HG03457 (cell line): Measurements from ENCODE around the gene ADARB2.

Experiments
- ATAC-seq: cut with Tn5 transposase; IDR thresholded peaks from one replicate; pipeline ENCODE4 v1.9.1; 2021; ENCODE audit warnings: moderate number of reproducible peaks; ENCODE audit not compliant: unreplicated experiment

Gene ADARB2

DNA sequence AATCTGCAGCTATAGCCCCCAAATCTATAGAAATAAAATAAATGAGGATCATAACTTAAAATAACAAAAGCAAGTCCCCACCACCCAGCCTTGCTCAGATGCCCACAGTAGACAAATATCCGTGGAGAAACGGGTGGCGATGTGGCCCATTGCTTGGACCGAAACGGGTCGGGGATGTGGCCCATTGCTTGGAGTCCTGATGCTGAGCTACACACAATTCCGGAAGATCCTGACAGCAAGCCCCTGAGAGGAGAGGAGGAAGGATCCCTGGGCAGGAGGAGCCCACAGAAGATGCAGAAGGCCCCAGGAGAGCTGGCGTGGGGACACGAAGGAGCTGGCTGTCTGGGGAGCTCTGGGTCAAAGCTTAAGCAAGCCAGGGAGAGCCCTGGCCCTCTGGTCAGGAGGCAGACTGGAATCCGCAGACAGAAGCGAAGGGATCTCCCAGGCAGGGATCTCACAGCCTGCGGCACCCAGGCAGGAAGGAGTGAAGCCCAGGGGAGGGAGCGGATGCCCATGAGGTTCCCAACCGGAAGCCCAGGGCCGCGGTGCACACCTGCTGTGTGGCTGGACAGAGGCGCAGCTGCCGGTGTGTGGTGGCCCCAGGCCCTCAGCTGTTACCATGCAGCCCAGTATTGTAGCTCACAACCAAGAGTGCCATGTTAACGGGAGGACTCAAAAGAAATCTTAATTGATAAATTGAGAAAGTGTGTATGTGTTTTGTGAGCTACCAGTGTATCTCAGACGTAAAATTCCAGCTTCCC, 138.8 kb downstream of the ADARB2 start:
- no peak for ATAC-seq

DNA sequence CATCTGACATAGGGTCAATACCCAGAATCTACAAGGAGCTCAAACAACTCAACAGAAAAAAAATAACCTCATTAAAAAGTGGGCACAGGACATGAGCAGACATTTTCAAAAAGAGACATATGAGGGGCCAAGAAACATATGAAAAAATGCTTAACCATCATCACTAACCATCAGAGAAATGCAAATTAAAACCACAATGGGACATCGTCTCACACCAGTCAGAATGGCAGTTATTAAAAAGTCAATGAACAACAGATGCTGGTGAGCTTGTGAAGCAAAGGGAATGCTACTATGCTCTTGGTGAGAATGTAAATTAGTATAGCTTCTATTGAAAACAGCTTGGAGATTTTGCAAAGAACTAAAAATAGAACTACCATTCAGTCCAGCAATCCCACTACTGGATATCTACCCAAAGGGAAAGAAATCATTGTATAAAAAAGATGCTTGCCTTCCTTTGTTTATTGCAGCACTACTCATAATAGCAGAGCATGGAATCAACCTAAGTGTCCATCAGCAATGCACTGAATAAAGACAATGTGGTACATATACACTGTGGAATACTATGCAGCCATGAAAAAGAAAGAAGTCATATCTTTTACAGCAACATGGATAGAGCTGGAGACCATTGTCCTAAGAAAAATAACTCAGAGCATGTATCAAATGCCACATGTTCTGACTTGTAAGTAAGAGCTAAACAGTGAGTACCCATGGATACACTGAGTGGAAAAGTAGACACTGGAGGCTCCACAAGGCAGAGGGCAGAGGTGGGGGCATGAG, 139.8 kb downstream of the ADARB2 start:
- no peak for ATAC-seq

DNA sequence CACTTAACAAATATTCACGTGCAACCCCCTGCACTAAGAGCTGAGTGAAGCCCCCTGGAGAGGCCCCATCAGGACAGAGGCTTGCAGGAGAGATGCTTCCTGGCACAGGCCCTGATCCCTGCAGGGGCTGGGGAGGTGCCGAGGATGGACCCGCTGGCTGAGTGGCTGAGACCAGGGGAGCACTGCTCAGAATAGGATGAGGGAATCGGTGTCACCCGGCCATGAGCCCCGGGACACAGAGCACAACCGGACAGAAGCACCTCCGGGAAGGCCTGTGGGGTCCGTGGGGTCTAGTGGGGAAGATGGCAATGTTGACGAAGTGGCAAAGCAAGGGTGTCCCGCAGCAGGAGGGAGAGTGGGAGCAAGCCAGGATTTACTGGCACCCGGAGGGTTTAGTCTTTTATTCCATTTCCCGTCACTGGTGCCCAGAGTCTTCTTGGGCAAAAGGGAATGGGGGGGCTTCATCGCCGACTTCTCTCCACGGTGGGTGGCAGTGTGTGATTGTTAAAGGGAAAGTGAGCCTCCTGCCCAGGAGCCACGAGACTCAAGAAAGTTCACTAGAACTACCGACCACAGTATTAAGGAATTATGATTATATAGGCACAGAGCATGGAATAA, 140.7 kb downstream of the ADARB2 start:
- no peak for ATAC-seq

DNA sequence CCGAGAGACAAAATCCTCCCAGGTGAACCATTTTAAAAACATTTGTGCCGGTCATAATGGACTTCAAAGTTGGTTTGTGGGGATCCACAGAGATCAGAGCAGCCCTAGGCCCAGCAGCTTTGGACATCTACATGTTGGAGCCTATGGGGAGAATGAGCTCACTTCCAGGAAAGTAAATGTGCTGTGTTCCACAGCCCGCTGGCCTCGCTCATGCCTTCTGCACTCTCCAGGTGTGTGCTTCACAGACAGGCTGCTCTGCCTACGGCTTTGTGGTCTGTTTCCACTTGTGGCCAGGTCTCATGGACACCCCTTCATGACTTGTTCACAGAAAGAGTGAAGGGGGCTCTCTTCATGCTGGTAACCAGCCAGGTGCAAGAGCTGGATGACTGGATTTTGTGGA, 141.6 kb downstream of the ADARB2 start:
- no peak for ATAC-seq

DNA sequence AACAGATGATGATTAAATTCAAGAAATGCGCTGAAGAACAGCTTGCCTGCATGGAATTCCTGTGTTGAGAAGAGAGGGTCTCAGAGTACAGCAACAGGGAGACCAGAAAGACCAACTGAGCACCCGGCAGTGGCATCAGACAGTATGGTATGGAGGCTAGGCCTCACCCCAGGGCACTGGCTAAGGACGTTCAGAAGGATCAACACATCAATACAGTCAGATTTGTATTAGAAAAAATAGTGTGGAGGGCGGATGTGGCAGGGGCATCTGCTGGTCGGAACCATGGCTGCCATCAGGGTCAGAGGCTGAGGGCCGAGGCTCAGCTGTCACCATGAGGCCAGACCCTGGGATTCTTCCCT, 142.1 kb downstream of the ADARB2 start:
- ATAC-seq: no peak

DNA sequence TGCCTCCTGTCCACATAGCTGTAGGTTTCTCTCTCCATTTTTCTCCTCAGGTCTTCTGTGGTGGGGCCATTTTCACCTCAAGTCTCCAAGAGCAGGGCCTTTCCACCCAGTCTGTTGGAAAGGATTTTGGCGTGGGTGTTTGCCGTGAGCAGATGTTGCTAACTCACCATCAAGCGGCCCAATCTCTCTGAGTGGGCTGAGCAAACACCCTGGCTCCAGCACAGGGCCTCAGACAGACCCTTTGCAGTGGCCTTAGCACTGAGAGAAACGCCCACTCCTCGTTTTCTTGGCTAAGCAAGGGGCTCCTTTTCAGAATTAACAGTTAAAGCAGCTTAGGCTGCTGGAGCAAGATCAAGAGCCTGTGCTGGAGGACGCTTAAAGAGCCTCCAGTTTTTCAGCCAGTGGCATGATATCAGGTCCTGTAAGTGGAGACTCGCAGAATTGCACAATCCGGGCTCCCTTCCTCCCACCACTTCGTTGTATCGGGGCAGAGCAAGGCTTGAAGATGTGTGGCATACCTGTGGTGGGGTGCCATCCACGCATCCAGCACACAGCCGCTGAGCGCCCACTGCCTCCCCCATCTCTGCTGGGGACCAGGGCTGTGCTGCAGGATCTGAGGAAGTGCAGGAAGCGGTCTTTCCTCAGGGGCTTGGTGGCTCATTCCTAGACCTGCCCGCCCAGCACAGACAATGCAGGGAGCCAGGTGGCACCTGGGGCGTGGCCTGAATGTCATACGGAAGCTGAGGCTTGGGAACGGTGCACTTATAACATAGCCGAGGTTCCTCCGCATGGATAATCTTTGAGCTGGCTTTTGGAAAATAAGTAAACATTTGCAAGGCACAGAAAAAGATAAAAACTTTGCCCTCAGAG, 142.7 kb downstream of the ADARB2 start:
- ATAC-seq: no peak

DNA sequence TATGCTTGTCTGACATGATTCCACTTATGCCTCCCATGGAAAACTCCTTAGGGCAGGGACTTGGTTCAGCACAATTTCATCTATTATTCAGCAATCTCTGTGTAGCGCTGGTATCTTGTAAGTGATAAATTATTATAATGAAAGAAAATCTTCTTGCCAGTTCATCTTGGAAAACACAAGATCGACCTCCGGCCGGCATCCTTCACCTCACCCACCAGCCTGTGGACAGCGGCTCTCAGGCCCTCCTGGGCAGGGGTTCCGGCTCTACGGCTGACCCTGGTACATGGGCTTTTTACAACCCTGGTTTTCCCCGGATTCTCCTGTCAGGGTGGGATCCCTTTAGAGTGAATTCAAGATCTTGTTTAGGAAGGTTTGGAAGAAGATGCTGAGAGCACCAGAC, 145.6 kb downstream of the ADARB2 start:
- no peak for ATAC-seq

DNA sequence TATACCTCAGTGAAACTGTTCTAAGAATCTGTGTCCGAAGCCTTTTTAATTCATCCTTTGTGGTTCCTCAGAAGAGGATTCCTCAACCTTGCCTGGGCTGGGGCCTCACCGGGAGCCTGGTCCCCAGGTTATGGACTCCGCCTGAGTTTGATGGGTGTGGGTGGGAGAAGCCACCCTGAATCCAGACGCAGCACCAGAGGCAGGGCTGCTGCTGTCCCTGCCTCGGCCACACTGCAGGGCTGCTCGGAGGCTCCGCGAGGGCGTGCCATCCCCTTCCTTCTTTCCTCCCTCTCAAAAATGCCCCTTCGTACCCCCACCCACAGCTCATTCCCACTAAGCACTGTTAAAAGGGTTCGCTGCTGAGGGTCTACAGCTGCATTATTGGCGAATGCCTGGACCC, 146.3 kb downstream of the ADARB2 start:
- no peak for ATAC-seq

DNA sequence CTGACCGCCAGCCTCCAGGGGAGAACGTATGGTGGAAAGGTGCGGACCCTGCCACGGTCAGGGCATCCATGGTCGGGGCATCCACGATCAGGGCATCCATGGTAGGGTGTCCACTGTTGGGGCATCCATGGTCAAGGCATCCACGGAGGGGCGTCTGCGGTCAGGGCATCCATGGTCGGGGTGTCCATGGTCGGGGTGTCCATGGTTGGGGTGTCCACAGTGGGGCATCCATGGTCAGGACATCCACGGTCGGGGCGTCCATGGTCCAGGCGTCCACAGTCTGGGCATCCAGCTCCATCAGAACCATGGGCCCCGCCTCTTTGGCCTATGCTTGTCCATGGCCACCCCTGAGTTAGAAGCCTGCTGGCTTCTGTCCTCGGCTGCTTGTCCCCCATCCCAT, 148.1 kb downstream of the ADARB2 start:
- ATAC-seq: no peak

DNA sequence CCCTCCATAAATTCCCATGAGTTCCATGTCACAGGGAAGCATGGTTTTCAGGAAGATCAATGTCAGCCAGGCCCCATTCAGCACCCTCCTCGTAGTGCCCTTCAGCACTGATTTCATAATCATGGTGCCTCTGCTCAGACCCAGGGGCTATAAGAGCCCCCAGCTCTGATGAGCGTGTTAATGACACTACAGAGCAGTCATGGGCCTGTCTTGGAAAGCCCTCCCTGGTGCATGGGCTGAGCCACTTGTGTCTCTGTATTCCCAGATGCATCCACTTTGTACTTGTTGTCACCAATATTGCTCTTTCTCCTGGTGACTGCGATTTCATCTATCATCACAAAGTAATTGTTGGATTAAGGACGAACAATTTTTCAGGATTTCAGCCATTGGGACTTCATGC, 154.6 kb downstream of the ADARB2 start:
- ATAC-seq: no peak

DNA sequence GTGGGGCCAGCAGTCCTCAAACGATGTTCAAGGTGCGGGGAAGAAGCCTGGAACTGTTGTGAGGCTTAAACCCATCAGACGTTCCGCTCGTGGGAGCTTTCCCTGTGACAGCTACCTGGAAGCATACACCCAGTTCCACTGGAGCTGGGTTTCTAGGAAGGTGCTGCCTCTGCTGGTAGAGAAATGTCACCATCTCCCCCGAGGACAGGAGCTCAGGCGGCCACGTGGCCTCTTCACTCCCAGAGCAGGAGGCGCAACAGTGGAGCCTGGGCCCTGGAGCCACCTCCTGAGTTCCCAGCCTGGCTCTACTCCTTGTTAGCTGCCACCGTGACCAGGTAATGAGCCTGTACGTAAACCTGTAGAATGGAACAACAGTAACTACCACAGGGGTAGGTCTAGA, 156.1 kb downstream of the ADARB2 start:
- no peak for ATAC-seq

DNA sequence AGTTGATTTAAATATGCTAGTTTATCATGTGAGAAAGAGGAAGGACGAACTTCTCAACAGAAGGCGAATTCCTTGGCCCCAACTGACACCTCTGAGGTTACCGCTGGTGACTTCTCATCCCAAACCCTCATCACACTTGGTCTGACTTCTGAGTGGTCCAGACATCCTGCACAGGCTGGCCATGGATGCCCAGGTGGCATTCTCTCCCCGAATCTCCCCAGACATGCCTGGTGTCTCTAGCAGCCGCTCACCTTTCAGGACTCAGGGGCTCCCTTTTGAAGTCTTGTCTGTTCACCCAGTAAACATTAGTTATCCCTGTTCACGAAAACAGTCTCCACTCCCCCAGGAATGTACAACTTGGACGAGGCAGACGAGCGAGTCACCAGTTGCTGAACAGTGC, 157.7 kb downstream of the ADARB2 start:
- no peak for ATAC-seq

DNA sequence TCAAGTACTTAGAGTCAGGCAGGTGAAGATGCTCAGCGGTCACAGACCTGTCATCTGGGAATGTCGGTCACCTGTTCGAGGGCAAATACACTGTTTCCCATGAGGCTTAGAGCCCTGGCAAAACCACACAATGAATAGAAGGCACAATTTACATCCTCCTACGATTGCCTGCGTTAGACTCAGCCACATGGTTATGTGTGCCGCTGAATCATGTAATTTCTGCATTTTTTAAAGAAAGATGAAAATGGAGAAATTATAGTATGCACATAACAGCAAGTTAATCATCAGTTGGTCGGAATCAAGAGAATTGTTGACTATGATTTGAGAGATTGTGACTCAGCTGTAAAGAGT, 158.2 kb downstream of the ADARB2 start:
- ATAC-seq: no peak

DNA sequence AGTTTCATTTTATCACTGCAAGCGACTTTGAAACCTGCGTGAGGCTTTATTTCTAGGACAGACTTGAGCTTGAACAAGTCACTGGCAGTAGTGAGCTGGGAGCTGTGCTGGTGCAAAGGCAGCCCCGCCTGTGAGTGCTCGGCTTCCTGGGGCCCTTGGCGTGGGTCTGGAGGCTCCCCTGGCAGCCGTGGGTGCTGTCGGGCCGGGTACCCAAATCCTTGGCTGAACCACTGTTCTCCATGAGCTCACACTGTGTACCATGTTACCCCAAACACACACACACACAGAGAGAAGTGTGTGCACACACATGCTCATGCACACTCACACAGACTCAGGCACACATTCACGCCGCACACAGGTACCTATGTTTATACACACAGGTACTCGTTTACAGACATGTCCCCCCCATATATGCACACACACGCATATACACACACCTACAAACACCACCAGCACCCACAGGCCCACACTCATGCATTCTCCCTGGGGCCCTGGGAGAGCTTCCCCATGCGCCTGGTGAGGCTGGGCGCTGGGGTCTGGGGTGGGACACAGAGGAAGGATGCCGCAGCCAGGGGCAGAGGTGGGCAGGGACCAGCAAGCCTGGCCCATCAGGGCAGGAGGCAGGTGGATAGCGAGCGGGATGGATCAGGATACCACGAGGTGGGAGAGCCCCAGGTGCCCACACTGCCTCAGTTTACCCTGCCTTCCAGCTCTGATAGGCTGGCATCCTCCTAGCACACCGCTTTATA, 158.8 kb downstream of the ADARB2 start:
- no peak for ATAC-seq

DNA sequence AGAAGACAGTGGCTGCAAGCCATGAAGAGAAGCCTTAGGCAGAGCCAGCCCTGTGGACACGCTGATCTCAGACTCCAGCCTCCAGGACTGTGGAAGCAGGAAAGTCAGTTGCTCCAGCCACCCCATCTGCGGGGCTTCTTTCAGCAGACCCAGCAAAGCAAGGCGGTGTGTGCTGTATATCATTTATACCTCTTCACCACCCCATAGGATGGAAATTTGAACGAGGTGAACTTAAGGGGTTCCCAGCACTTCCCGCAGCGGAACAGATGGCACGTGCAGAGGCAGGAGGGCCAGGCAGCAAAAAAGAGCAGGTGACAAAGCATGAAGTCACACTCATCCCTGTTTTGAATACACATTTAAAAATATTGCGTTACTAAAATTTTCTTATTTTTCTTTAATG, 159.4 kb downstream of the ADARB2 start:
- no peak for ATAC-seq

DNA sequence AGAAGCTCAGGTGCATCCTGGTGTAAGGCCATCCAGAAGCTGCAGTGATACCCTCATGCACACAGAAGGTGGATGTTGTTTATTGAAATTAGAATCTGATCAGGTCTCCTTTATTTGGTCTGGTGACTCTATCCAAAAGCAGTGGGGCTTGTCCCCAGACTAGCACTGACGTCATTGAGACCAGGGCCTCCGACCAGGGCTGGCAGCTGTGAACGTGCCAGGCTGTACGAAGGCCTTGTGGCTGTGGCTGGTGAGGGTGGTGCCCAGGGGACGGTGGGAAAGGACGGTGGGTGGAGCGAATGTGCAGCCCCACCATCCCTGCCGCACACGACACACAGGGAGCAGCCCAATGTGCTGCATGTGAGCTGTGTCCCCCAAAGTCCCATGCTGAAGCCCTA, 160.0 kb downstream of the ADARB2 start:
- no peak for ATAC-seq

DNA sequence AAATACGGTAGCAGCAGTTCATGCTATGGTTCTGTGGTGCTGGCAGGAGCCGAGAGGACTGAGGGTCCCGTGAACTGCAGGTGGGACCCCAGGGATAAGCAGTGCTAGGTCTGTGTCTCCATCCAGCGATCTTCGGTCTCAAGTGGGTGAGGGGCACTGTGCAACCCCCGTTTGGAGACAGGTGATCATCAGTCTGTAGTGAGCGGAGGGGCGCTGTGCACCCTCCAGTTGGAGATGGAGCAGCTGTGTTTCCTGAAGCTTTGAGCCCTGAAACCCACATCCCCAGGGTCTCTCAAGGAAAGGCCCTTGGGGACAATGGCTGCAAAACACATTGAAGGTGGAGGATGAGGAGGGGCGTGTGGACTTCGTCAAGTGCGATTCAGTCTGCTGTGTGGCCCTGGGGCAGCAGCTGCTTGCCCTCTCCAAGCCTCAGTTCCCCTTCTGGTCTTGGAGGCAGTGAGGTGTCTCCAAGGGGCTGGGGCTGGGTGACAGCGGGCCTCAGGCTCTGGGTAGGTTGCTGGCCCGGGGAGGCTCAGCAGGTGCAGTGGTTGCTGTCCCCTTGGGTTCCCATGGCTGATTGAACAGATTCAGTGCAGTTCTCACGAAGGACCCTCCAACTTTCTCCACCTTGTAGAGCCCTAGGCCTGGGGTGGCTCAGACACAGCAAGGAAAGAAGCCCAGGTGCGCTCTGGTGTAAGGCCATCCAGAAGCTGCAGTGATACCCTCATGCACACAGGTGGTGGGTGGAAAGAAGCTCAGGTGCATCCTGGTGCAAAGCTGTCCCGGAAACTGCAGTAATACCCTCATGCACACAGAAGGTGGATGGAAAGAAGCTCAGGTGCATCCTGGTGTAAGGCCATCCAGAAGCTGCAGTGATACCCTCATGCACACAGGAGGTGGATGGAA, 160.6 kb downstream of the ADARB2 start:
- ATAC-seq: no peak

DNA sequence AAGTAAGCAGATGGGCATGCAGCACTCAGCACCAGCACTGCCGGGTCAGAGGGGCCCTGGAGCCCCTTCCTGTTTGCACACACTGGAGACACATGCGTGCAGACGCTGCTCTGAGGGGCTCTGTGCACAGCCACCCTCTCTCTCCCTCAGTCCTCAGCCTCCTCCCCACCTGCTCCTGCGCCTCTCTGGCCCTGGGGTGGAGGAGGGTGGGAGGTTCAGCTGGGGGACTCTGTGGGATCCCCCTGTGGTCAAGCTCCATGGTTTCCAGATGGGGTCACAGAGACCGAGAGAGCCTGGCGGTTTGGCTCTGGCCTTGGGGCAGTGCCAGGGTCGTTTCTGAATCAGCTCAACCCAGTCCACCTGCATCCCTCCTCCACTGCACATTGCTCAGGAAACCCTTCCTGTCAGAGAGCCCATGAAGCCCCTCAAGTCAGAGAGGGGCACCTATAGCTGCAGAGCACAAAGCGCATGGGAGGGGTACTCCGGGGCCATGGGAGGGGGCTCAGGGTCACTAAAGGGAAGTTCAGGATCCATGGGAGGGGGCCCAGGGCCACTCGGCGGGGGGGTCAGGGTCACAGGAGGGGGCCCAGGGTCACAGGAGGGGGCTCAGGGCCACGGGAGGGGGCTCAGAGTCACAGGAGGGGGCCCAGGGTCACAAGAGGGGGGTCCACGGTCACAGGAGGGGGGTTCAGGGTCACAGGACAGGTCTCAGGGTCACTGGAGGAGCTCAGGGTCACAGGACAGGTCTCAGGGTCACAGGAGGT, 161.7 kb downstream of the ADARB2 start:
- no peak for ATAC-seq

DNA sequence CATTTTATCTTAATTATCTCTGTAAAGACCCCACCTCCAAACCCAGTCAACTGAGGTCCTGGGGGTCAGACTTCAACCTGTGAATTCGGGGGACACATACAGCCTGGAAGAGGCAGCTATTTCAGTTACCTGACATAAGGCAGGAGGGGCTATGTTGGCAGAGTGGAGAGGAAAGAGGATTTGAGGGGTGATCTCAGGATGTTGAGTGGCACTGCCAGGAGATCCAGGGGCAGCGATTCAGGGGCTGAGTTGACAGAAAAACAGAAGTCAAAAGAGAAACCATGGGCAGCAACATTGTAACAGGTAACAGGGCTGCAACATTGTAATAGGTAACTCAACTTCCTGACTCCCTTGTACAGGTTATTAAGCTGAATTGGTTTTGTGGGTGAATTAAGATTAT, 162.6 kb downstream of the ADARB2 start:
- ATAC-seq: no peak
